Neuronal stem cell (in vitro differentiated cells): ENCODE measurements around the gene MLLT10.
"Not testable (repeated sequence)": the region's sequence is repeated elsewhere in the genome, so short reads cannot be mapped to it uniquely, and the experiment has no call there.

Experiments
- DNase-seq: peaks from one replicate; pipeline ENCODE4 v3.0.0-alpha.2; 2013; ENCODE audit warnings: low spot score
- H2AFZ ChIP-seq: one replicate; pipeline ENCODE4 v1.6.1; 2013; ENCODE audit warnings: mild to moderate bottlenecking, low read length, inconsistent platforms
- H2AK5ac ChIP-seq: 2 replicates; pipeline ENCODE4 v1.6.1; 2013; ENCODE audit warnings: low read depth, mild to moderate bottlenecking, inconsistent platforms, low read length, moderate library complexity, mixed read lengths
- H2BK120ac ChIP-seq: 2 replicates; pipeline ENCODE4 v1.6.1; 2013; ENCODE audit warnings: low read depth, mild to moderate bottlenecking, inconsistent platforms, low read length, moderate library complexity, mixed read lengths
- H2BK12ac ChIP-seq: one replicate; pipeline ENCODE4 v1.6.1; 2013; ENCODE audit warnings: low read length, inconsistent platforms
- H2BK15ac ChIP-seq: 2 replicates; pipeline ENCODE4 v1.6.1; 2013; ENCODE audit warnings: mild to moderate bottlenecking, low read length, inconsistent platforms, mixed read lengths
- H2BK5ac ChIP-seq: one replicate; pipeline ENCODE4 v1.6.1; 2013; ENCODE audit warnings: inconsistent platforms, mild to moderate bottlenecking, low read length, moderate library complexity
- H3K14ac ChIP-seq: one replicate; pipeline ENCODE4 v1.6.1; 2013; ENCODE audit warnings: low read length, inconsistent platforms
- H3K18ac ChIP-seq: 2 replicates; pipeline ENCODE4 v1.6.1; 2013; ENCODE audit warnings: low read length, inconsistent platforms
- H3K23ac ChIP-seq: 2 replicates; pipeline ENCODE4 v1.6.1; 2013; ENCODE audit warnings: low read depth, mild to moderate bottlenecking, mixed read lengths, low read length, inconsistent platforms; ENCODE audit not compliant: poor library complexity
- H3K27ac ChIP-seq: replicated peaks from 3 replicates; pipeline ENCODE4 v1.5.1; 2013; ENCODE audit warnings: low read length, inconsistent platforms
- H3K27me3 ChIP-seq, 3 experiments: 2 replicates each; pipeline ENCODE4 v1.6.1; 2013; ENCODE audit warnings: low read length in 3 of 3, mild to moderate bottlenecking in 2 of 3, inconsistent platforms in 1 of 3, low read depth in 1 of 3, mixed read lengths in 1 of 3, moderate library complexity in 1 of 3; ENCODE audit not compliant: control insufficient read depth in 3 of 3, insufficient read depth in 3 of 3
- H3K36me3 ChIP-seq, 2 donors: replicated peaks in 1 of 2; 2 replicates each; pipeline ENCODE4 v1.6.1; 2013; ENCODE audit warnings: low read length in 2 of 2; ENCODE audit not compliant: control insufficient read depth in 2 of 2, insufficient read depth in 2 of 2
- H3K4ac ChIP-seq: 2 replicates; pipeline ENCODE4 v1.6.1; 2013; ENCODE audit warnings: inconsistent platforms, mild to moderate bottlenecking, low read length, moderate library complexity
- H3K4me1 ChIP-seq, 2 donors: 1 replicate in 1 of 2; 2 replicates in 1 of 2; pipeline ENCODE4 v1.6.1; 2013; ENCODE audit warnings: low read length in 2 of 2, low read depth in 1 of 2; ENCODE audit not compliant: control insufficient read depth in 2 of 2, insufficient read depth in 1 of 2
- H3K4me2 ChIP-seq: one replicate; pipeline ENCODE4 v1.6.1; 2013; ENCODE audit warnings: mild to moderate bottlenecking, low read length, inconsistent platforms; ENCODE audit not compliant: insufficient read depth, poor library complexity, severe bottlenecking
- H3K4me3 ChIP-seq, 2 donors: 2 replicates each; pipeline ENCODE4 v1.5.1; 2013; ENCODE audit warnings: low read length in 2 of 2, mild to moderate bottlenecking in 2 of 2, inconsistent platforms in 1 of 2, moderate library complexity in 1 of 2
- H3K79me1 ChIP-seq: one replicate; pipeline ENCODE4 v1.6.1; 2013; ENCODE audit warnings: low read depth, mild to moderate bottlenecking, inconsistent platforms, low read length, moderate library complexity
- H3K9ac ChIP-seq: one replicate; pipeline ENCODE4 v1.6.1; 2013; ENCODE audit warnings: mild to moderate bottlenecking, low read depth, low read length, inconsistent platforms; ENCODE audit not compliant: poor library complexity
- H3K9me3 ChIP-seq, 2 donors: replicated peaks in 1 of 2; 2 replicates each; pipeline versions ENCODE3 to v1.6.1; 2013; ENCODE audit warnings: low read length in 2 of 2, mild to moderate bottlenecking in 2 of 2, inconsistent platforms in 1 of 2, low read depth in 1 of 2, mixed read lengths in 1 of 2, moderate library complexity in 1 of 2; ENCODE audit not compliant: control insufficient read depth in 2 of 2, insufficient read depth in 1 of 2
- H4K8ac ChIP-seq: one replicate; pipeline ENCODE4 v1.6.1; 2013; ENCODE audit warnings: low read depth, mild to moderate bottlenecking, inconsistent platforms, low read length, moderate library complexity
- H4K91ac ChIP-seq: one replicate; pipeline ENCODE4 v1.6.1; 2013; ENCODE audit warnings: low read length, low read depth, mild to moderate bottlenecking, inconsistent platforms; ENCODE audit not compliant: poor library complexity
- WGBS, 2 donors: extraction: QIAGEN DNeasy Blood & Tissue Kit; methylation state at CpG; one replicate each; pipeline ENCODE4 v1.1.7; 2013; ENCODE audit warnings: missing lambda C conversion rate in 2 of 2, mixed read lengths in 1 of 2; ENCODE audit not compliant: insufficient read length in 2 of 2, insufficient replicate concordance in 1 of 2; ENCODE audit errors: extremely low coverage in 2 of 2; 5-methylcytosine and 5-hydroxymethylcytosine counted together

MLLT10 gene

DNA sequence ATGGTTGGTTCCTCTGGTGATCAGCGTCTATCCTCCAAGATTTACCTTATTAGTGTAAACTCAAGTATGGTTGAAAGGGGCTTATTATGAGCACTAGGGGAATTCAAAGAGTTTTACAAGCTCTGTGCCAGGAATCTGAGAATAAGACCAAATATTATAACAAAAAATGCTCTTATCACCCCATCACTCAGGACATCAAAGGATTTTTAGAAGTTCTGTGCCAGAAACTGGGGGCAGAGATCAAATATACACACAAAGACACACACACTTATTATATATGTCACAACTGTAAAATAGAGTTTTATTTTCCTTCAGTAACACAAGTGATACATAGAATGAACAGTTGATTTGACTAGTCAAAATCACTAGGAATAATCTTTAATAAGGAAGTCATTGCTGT is 89.3 kb downstream of the MLLT10 start:
- H3K9me3 ChIP-seq = no peaks in the 10 kb centered on the region
- H3K4ac ChIP-seq = no peak overlapping the region
- H3K27ac ChIP-seq = no peak overlapping the region
- WGBS, 2 donors = no CpG with 5 or more reads among the region's 1 CpG
- no peaks in the 10 kb centered on the region for H3K27me3 ChIP-seq
- no peak overlapping the region for H2BK12ac ChIP-seq
- no peak overlapping the region for H3K18ac ChIP-seq
- H4K91ac ChIP-seq = no peak overlapping the region
- H2AFZ ChIP-seq = no peak overlapping the region
- H3K4me2 ChIP-seq = no peak overlapping the region
- H3K14ac ChIP-seq = no peak overlapping the region
- peaks cover 7 to 88% of the 10 kb centered on the region in 2 donors for H3K36me3 ChIP-seq
- no peak for DNase-seq
- H3K23ac ChIP-seq = no peak overlapping the region
- H2BK15ac ChIP-seq = no peak overlapping the region
- no peak overlapping the region for H2BK120ac ChIP-seq
- no peak overlapping the region for H4K8ac ChIP-seq
- H3K4me1 ChIP-seq = no peaks in the 10 kb centered on the region
- no peak overlapping the region for H2BK5ac ChIP-seq
- H3K4me3 ChIP-seq = no peak overlapping the region
- H3K79me1 ChIP-seq = peaks cover 6% of the 10 kb centered on the region
- no peak overlapping the region for H2AK5ac ChIP-seq
- H3K9ac ChIP-seq = no peak overlapping the region

- not testable (repeated sequence) for H3K27ac ChIP-seq, H3K4me1 ChIP-seq
Measured at GRCh38 chr10:21624421-21624820, 90.4 kb downstream of the MLLT10 start.

DNA sequence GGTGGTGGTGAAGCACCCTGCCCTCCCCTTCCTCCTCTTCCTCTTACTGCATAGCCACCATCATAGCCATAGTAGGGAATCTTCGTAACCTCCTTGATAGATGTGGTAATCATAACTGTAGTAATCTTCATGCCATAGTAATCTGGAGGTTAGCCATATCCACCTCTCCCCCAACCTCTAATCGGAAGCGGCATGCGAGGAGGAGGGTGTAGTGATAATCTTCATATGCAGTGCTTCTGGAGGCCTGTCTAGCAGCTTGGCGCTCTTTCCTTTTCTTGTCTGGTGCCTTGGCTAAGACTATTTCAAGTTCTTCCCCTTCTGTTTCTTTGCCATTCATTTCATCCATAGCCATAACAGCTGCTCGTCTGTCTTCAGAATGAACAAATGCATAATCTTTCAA is 90.9 kb downstream of the MLLT10 start:
- no peaks in the 10 kb centered on the region for H3K27me3 ChIP-seq
- H4K91ac ChIP-seq = no peak overlapping the region
- no peak overlapping the region for H3K27ac ChIP-seq
- peak overlapping the region in 1 of 2 donors; percentile 8 for H3K4me3 ChIP-seq
- no peak for DNase-seq
- H2AFZ ChIP-seq = no peak overlapping the region
- no peak overlapping the region for H3K14ac ChIP-seq
- H2BK15ac ChIP-seq = no peak overlapping the region
- H2BK12ac ChIP-seq = no peak overlapping the region
- no CpG with 5 or more reads among the region's 6 CpGs for WGBS, 2 donors
- no peak overlapping the region for H2AK5ac ChIP-seq
- H3K4ac ChIP-seq = no peak overlapping the region
- H3K4me2 ChIP-seq = no peak overlapping the region
- H4K8ac ChIP-seq = no peak overlapping the region
- H2BK120ac ChIP-seq = no peak overlapping the region
- H3K23ac ChIP-seq = peak overlapping the region; percentile 37
- H3K9ac ChIP-seq = no peak overlapping the region
- no peak overlapping the region for H2BK5ac ChIP-seq
- H3K4me1 ChIP-seq = no peaks in the 10 kb centered on the region
- H3K18ac ChIP-seq = no peak overlapping the region
- peaks cover 4% of the 10 kb centered on the region for H3K79me1 ChIP-seq
- H3K9me3 ChIP-seq = no peaks in the 10 kb centered on the region
- peaks cover 7 to 91% of the 10 kb centered on the region in 2 donors for H3K36me3 ChIP-seq

More at GRCh38 chr10:21624421-21624820, 90.4 kb downstream of the MLLT10 start:
- not testable (repeated sequence) for H3K4me3 ChIP-seq, H2BK15ac ChIP-seq, H4K91ac ChIP-seq, H3K9me3 ChIP-seq, H2BK120ac ChIP-seq, H3K9ac ChIP-seq, H2BK12ac ChIP-seq, H4K8ac ChIP-seq, H3K27me3 ChIP-seq, H3K4ac ChIP-seq, H3K79me1 ChIP-seq, H3K14ac ChIP-seq, H3K4me2 ChIP-seq, DNase-seq, H2AK5ac ChIP-seq, H2BK5ac ChIP-seq, H2AFZ ChIP-seq
- peak overlapping the region; percentile 59 for H3K18ac ChIP-seq
- H3K36me3 ChIP-seq = peaks cover 7 to 89% of the 10 kb centered on the region in 2 donors
- H3K23ac ChIP-seq = peak overlapping the region; percentile 37
- WGBS, 2 donors = no CpG with 5 or more reads among the region's 6 CpGs

DNA sequence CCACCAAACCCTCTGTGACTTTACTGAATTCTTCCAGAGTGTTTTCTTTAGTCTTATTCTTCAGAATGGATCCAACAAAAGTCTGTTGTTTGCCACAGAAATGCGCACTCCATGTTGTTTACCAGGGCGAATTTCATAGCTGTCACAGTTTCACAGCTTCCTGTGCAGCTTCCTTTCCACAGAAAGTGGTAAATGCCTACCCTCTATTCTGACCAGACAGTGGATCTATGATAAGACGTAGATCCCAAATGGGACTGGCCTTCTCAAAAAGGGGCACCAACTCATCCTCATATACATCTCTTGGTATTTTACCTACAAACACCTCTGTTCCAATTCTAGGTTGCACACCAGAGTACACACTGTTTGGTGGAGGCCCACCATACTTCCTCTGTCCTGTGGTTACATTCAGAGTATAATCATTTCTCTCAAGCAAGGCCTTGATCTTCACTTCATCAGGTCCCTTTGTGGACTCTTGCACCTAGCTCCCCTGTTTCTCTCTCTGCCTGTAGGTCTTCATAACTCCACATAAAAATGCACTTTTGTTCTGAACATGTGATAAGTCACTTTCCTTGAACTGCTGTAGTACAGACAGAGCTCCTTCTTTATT is 91.7 kb downstream of the MLLT10 start:
- Histone ChIP-seq H2BK15ac (no peak overlapping the region), H3K36me3 (peaks cover 7 to 92% of the 10 kb centered on the region in 2 donors), H3K9ac (no peak overlapping the region), H2BK12ac (no peak overlapping the region), H4K8ac (no peak overlapping the region), H3K14ac (no peak overlapping the region), H3K18ac (no peak overlapping the region), H4K91ac (no peak overlapping the region), H3K4me1 (no peaks in the 10 kb centered on the region), H3K4me3 (no peak overlapping the region), H2BK5ac (no peak overlapping the region), H2AK5ac (no peak overlapping the region), H3K27me3 (no peaks in the 10 kb centered on the region), H3K4me2 (no peak overlapping the region), H3K4ac (no peak overlapping the region), H3K79me1 (peaks cover 4% of the 10 kb centered on the region), H3K9me3 (no peaks in the 10 kb centered on the region), H3K23ac (no peak overlapping the region), H2BK120ac (no peak overlapping the region), H3K27ac (no peak overlapping the region), H2AFZ (no peak overlapping the region)
- DNase-seq = no peak
- WGBS, 2 donors = no CpG with 5 or more reads among the region's 3 CpGs
